Measurements from ENCODE around the gene AJAP1. TPM values are rescaled to one million over a fixed set of nuclear protein-coding genes. Genes with fewer than 3 reads are reported as not detected.

The AJAP1 gene
- total RNA-seq, 1 experiment from 2014 or later: not detected

- Histone ChIP-seq H2AFZ (ENCODE audit: low read depth, low read length, poor library complexity, severe bottlenecking) (no peak overlapping the region), H3K36me3 (ENCODE audit: control insufficient read depth in 1 of 2, insufficient read depth in 2 of 2, low read length in 2 of 2) (no peaks in the 10 kb centered on the region), H3K27me3 (ENCODE audit: insufficient read depth, low read length) (no peaks in the 10 kb centered on the region), H3K9me3 (ENCODE audit: control insufficient read depth in 1 of 2, insufficient read depth in 1 of 2, low read depth in 1 of 2, low read length in 2 of 2) (no peaks in the 10 kb centered on the region; a peak in 2 of 4 replicates), H3K4me3 (replicated peaks in 1 of 2; ENCODE audit: low read depth in 1 of 2, low read length in 2 of 2) (no peak overlapping the region), H3K27ac (ENCODE audit: low read depth, low read length) (no peak overlapping the region), H3K4me1 (ENCODE audit: control insufficient read depth in 1 of 2, insufficient read depth in 2 of 2, low read length in 2 of 2) (no peaks in the 10 kb centered on the region), H3K9ac (ENCODE audit: low read length) (no peak overlapping the region), H3K79me2 (ENCODE audit: insufficient read depth, low read length) (no peaks in the 10 kb centered on the region), H3K9me2 (ENCODE audit: insufficient read depth) (no peaks in the 10 kb centered on the region), H3K4me2 (ENCODE audit: low read length) (no peak overlapping the region), H4K20me1 (ENCODE audit: insufficient read depth) (no peaks in the 10 kb centered on the region)
- ATAC-seq (no peak), DNase-seq (ENCODE audit: low read depth, low spot score) (no peak)
- ChIA-PET RAD21 (ENCODE audit: low non-redundant PET in 1 of 2, low total read pairs in 2 of 2, uncharacterized antibody in 2 of 2, unreplicated experiment in 2 of 2) (no interaction called here), CTCF (no interaction called here), POLR2A (no interaction called here)
- intact Hi-C loops (cut with micrococcal nuclease): no loop called here
- TF ChIP-seq MAX (IDR thresholded peaks at IDR 0.05) (no peak), TCF7L2 (IDR thresholded peaks at IDR 0.05; ENCODE audit: borderline replicate concordance, extremely low read depth, insufficient read depth, insufficient read length) (no peak), YY1 (IDR thresholded peaks at IDR 0.05; ENCODE audit: extremely low read depth, insufficient replicate concordance, low read depth, low read length) (no peak), POLR2A (IDR thresholded peaks at IDR 0.05; ENCODE audit: borderline replicate concordance, extremely low read depth, insufficient read depth, insufficient read length) (no peak), EZH2phosphoT487 (IDR thresholded peaks at IDR 0.05; ENCODE audit: borderline replicate concordance) (no peak), EZH2 (IDR thresholded peaks at IDR 0.05) (no peak), SRF (IDR thresholded peaks at IDR 0.05; ENCODE audit: low read depth) (no peak), FOSL1 (IDR thresholded peaks at IDR 0.05; ENCODE audit: low read depth) (no peak), JUND (IDR thresholded peaks at IDR 0.05) (no peak), CEBPB (IDR thresholded peaks at IDR 0.05; ENCODE audit: low read depth) (no peak), REST (IDR thresholded peaks at IDR 0.05; ENCODE audit: low read depth) (no peak), ZFX (IDR thresholded peaks at IDR 0.05) (no peak), RAD21 (IDR thresholded peaks at IDR 0.05; ENCODE audit: low read depth) (no peak), ELF1 (IDR thresholded peaks at IDR 0.05; ENCODE audit: borderline replicate concordance, low read depth) (no peak), ZNF274 (IDR thresholded peaks at IDR 0.05; ENCODE audit: low read depth, low read length) (no peak), POLR2AphosphoS5 (IDR thresholded peaks at IDR 0.05; ENCODE audit: low read depth, low read length) (no peak), ATF3 (IDR thresholded peaks at IDR 0.05) (no peak)
- no TSS peak for BruUV-seq (replicated peaks)
Measured at GRCh38 chr1:4771721-4772120, 117.3 kb downstream of the AJAP1 start.

Data from HCT116 (cell line).